ENCODE measurements around the gene SIRT5.

Gene SIRT5

GRCh38 chr6:13574571-13575376, at the start of gene SIRT5:
Gene SIRT5, plus strand, starts transcription at chr6:13574601. Its CDS starts 9,510 bp downstream, at chr6:13584111.
- DNase-seq (ENCODE audit: low spot score): peak; percentile 85

GRCh38 chr6:13524801-13525508, 49.4 kb upstream of the SIRT5 start:
- no peak for DNase-seq (ENCODE audit: low spot score)

GRCh38 chr6:13526357-13526726, 48.1 kb upstream of the SIRT5 start:
- no peak for DNase-seq (ENCODE audit: low spot score)

- DNase-seq (ENCODE audit: low spot score): no peak
Observed at GRCh38 chr6:13526727-13527670, 47.4 kb upstream of the SIRT5 start.

GRCh38 chr6:13527671-13528056, 46.7 kb upstream of the SIRT5 start:
- DNase-seq (ENCODE audit: low spot score): no peak

- no peak for DNase-seq (ENCODE audit: low spot score)
Observed at GRCh38 chr6:13528232-13528631, 46.2 kb upstream of the SIRT5 start.

- DNase-seq (ENCODE audit: low spot score): no peak
Observed at GRCh38 chr6:13528777-13529343, 45.5 kb upstream of the SIRT5 start.

GRCh38 chr6:13531956-13532355, 42.4 kb upstream of the SIRT5 start:
- no peak for DNase-seq (ENCODE audit: low spot score)

- DNase-seq (ENCODE audit: low spot score): no peak
Observed at GRCh38 chr6:13534536-13534935, 39.9 kb upstream of the SIRT5 start.

- DNase-seq (ENCODE audit: low spot score): no peak
Observed at GRCh38 chr6:13535306-13535705, 39.1 kb upstream of the SIRT5 start.

GRCh38 chr6:13536796-13537526, 37.4 kb upstream of the SIRT5 start:
- DNase-seq (ENCODE audit: low spot score): no peak

- no peak for DNase-seq (ENCODE audit: low spot score)
Observed at GRCh38 chr6:13537527-13537897, 36.9 kb upstream of the SIRT5 start.

- DNase-seq (ENCODE audit: low spot score): peak; percentile 10
Observed at GRCh38 chr6:13538084-13538483, 36.3 kb upstream of the SIRT5 start.

- DNase-seq (ENCODE audit: low spot score): no peak
Observed at GRCh38 chr6:13538600-13538999, 35.8 kb upstream of the SIRT5 start.

GRCh38 chr6:13539572-13539971, 34.8 kb upstream of the SIRT5 start:
- no peak for DNase-seq (ENCODE audit: low spot score)

- DNase-seq (ENCODE audit: low spot score): no peak
Observed at GRCh38 chr6:13541496-13541895, 32.9 kb upstream of the SIRT5 start.

GRCh38 chr6:13544454-13545186, 29.8 kb upstream of the SIRT5 start:
- DNase-seq (ENCODE audit: low spot score): no peak

- DNase-seq (ENCODE audit: low spot score): no peak
Observed at GRCh38 chr6:13545885-13546284, 28.5 kb upstream of the SIRT5 start.

GRCh38 chr6:13548500-13549210, 25.7 kb upstream of the SIRT5 start:
- no peak for DNase-seq (ENCODE audit: low spot score)

- no peak for DNase-seq (ENCODE audit: low spot score)
Observed at GRCh38 chr6:13550656-13551055, 23.7 kb upstream of the SIRT5 start.

Measured in activated CD4-positive, alpha-beta T cell treated with anti-CD3 and anti-CD28 coated beads, Interleukin-2, Interleukin-4, amounts not matched to agents 100 ng/mL and 50 ng/mL, durations not matched to agents 16 hours and 8 hours (primary cell).